GM12878 (cell line): ENCODE measurements around the gene KRTAP10-2. TPM values are rescaled to one million over a fixed set of nuclear protein-coding genes. Genes with fewer than 3 reads are reported as not detected.

Experiments
- ATAC-seq: fragments of 200-7000 bp; cut with Tn5 transposase; 3 replicates; pipeline ENCODE4 v1.9.1; 2020; ENCODE audit warnings: mild to moderate bottlenecking, moderate library complexity
- BruUV-seq: library from RNA; stranded (reverse); fragments of 400-500 nt; replicated peaks from 2 replicates; lab custom pipeline; 2021; lab: Mats Ljungman, UMichigan
- CTCF ChIA-PET: fragments of 300-600 bp; sonication (Branson Sonifier 250); formaldehyde crosslinking; extraction: SDS; loops from one replicate; lab custom pipeline; 2021; ENCODE audit warnings: inconsistent platforms; lab: Yijun Ruan, JAX
- POLR2A ChIA-PET: fragments of 350-600 bp; formaldehyde crosslinking; extraction: SDS; loops from one replicate; lab custom pipeline; 2021; ENCODE audit warnings: inconsistent platforms; lab: Charles Lee
- RAD21 ChIA-PET: fragments of 300-600 bp; sonication (Branson Sonifier 250); formaldehyde crosslinking; loops from one replicate; lab custom pipeline; 2023; ENCODE audit warnings: antibody characterized with exemption; ENCODE audit not compliant: unreplicated experiment; lab: Charles Lee
- SMC1A ChIA-PET: fragments of 300-600 bp; sonication (Branson Sonifier 250); formaldehyde crosslinking; loops from one replicate; lab custom pipeline; 2023; ENCODE audit not compliant: unreplicated experiment, uncharacterized antibody; lab: Charles Lee
- DNase-seq: peaks from one replicate; pipeline ENCODE4 v3.0.0-alpha.2; 2011; ENCODE audit warnings: low read depth, low spot score
- FAIRE-seq: peaks from 3 replicates; lab custom pipeline; 2011; peaks lifted over from hg19 to GRCh38; lab: Jason Lieb, UNC
- H2AFZ ChIP-seq: 2 replicates; pipeline ENCODE4 v1.6.0; 2011; ENCODE audit warnings: low read depth, low read length, control low read depth; ENCODE audit not compliant: control insufficient read depth
- H3K27ac ChIP-seq: 2 replicates; pipeline ENCODE4 v1.5.1; 2011; ENCODE audit warnings: control low read depth; ENCODE audit not compliant: control insufficient read depth, insufficient read depth
- H3K27me3 ChIP-seq, 2 experiments: replicated peaks in 1 of 2; 2 replicates each; pipeline versions ENCODE4 v1.6.0 to v1.6.1; 2011; ENCODE audit warnings: low read length in 1 of 2; ENCODE audit not compliant: control insufficient read depth in 2 of 2, insufficient read depth in 2 of 2
- H3K36me3 ChIP-seq, 2 experiments: 2 replicates each; pipeline ENCODE4 v1.5.1; 2011; ENCODE audit warnings: low read length in 1 of 2; ENCODE audit not compliant: control insufficient read depth in 2 of 2, insufficient read depth in 2 of 2
- H3K4me1 ChIP-seq: 2 replicates; pipeline ENCODE4 v1.6.1; 2011; ENCODE audit warnings: mild to moderate bottlenecking, low read length, moderate library complexity, mixed read lengths; ENCODE audit not compliant: control insufficient read depth, insufficient read depth
- H3K4me2 ChIP-seq: 2 replicates; pipeline ENCODE4 v1.6.0; 2011; ENCODE audit warnings: control low read depth; ENCODE audit not compliant: control insufficient read depth, insufficient read depth
- H3K4me3 ChIP-seq: fragments of 200-600 bp; sonication (generic); 2 replicates; pipeline ENCODE4 v1.5.1; 2016
- H3K79me2 ChIP-seq: 2 replicates; pipeline ENCODE4 v1.6.0; 2011; ENCODE audit warnings: low read length; ENCODE audit not compliant: control insufficient read depth, insufficient read depth
- H3K9ac ChIP-seq: 2 replicates; pipeline ENCODE4 v1.8.0; 2011; ENCODE audit warnings: low read length, control low read depth, mixed read lengths; ENCODE audit not compliant: control insufficient read depth, insufficient read depth
- H3K9me3 ChIP-seq: replicated peaks from 3 replicates; pipeline ENCODE4 v1.5.1; 2011; ENCODE audit warnings: mild to moderate bottlenecking, low read length; ENCODE audit not compliant: control insufficient read depth, insufficient read depth
- H4K20me1 ChIP-seq: 2 replicates; pipeline ENCODE4 v1.6.0; 2011; ENCODE audit not compliant: control insufficient read depth, insufficient read depth
- CREM ChIP-seq: IDR thresholded peaks from 2 replicates; pipeline ENCODE4 v1.6.1; 2014; ENCODE audit warnings: antibody characterized with exemption, low read depth
- CTCF ChIP-seq, 3 experiments: IDR thresholded peaks in 2 of 3; conservative IDR thresholded peaks in 1 of 3; 2 replicates each; pipeline ENCODE4 v1.5.1; 2011; ENCODE audit warnings: low read depth in 3 of 3, low read length in 3 of 3, mild to moderate bottlenecking in 3 of 3, control low read depth in 2 of 3, moderate library complexity in 2 of 3, inconsistent platforms in 1 of 3, mixed read lengths in 1 of 3; ENCODE audit not compliant: control insufficient read depth in 2 of 3, insufficient read depth in 1 of 3; ENCODE audit errors: extremely low read depth in 1 of 3
- E4F1 ChIP-seq: fragments of 450-650 bp; IDR thresholded peaks from 2 replicates; pipeline ENCODE4 v1.6.1; 2018; ENCODE audit warnings: borderline replicate concordance, mild to moderate bottlenecking; ENCODE audit not compliant: partially characterized antibody
- ELK1 ChIP-seq: IDR thresholded peaks from 2 replicates; pipeline ENCODE4 v1.6.1; 2012; ENCODE audit warnings: low read depth, low read length, improper control_type of control experiment
- HDAC6 ChIP-seq: fragments of 200-600 bp; sonication (generic); IDR thresholded peaks from one replicate; pipeline ENCODE4 v1.8.0; 2017; ENCODE audit warnings: antibody characterized with exemption; ENCODE audit not compliant: unreplicated experiment
- IRF5 ChIP-seq: fragments of 450-650 bp; IDR thresholded peaks from 2 replicates; pipeline ENCODE4 v1.6.1; 2017; ENCODE audit warnings: borderline replicate concordance
- MAX ChIP-seq: IDR thresholded peaks from 2 replicates; pipeline ENCODE4 v1.6.1; 2012; ENCODE audit warnings: low read depth, low read length, improper control_type of control experiment
- MLLT1 ChIP-seq: fragments of 450-650 bp; IDR thresholded peaks from 2 replicates; pipeline ENCODE4 v1.6.1; 2016; ENCODE audit warnings: mild to moderate bottlenecking
- RB1 ChIP-seq: fragments of 450-650 bp; formaldehyde crosslinking; IDR thresholded peaks from 2 replicates; pipeline ENCODE4 v1.6.1; 2017; ENCODE audit warnings: mild to moderate bottlenecking, borderline replicate concordance
- SIN3A ChIP-seq: IDR thresholded peaks from 2 replicates; pipeline ENCODE4 v1.6.1; 2012; ENCODE audit warnings: low read depth, low read length, improper control_type of control experiment
- SIX5 ChIP-seq: IDR thresholded peaks from 2 replicates; pipeline ENCODE4 v1.6.1; 2011; ENCODE audit warnings: mild to moderate bottlenecking, low read depth, low read length, moderate library complexity; ENCODE audit not compliant: severe bottlenecking
- TCF7 ChIP-seq: IDR thresholded peaks from 2 replicates; pipeline ENCODE4 v1.6.1; 2014; ENCODE audit warnings: antibody characterized with exemption, borderline replicate concordance
- USF2 ChIP-seq: IDR thresholded peaks from 2 replicates; pipeline ENCODE4 v1.6.1; 2011; ENCODE audit warnings: low read depth, low read length, improper control_type of control experiment, borderline replicate concordance
- YBX1 ChIP-seq: fragments of 450-650 bp; IDR thresholded peaks from 2 replicates; pipeline ENCODE4 v1.6.1; 2016; ENCODE audit warnings: antibody characterized with exemption
- WGBS: methylation state at CpG from one replicate; pipeline ENCODE4 v1.1.6; 2016; ENCODE audit warnings: low lambda C conversion rate; ENCODE audit not compliant: insufficient replicate concordance, insufficient coverage; ENCODE audit errors: missing lambda C conversion rate; 5-methylcytosine and 5-hydroxymethylcytosine counted together
- in situ Hi-C: fragments of 300-500 bp; cut with MboI; formaldehyde crosslinking; loops from 9 replicates; pipeline ENCODE4 v1.14.3; 2018; ENCODE audit warnings: mixed read lengths
- intact Hi-C: fragments of 100-400 bp; cut with micrococcal nuclease; formaldehyde crosslinking; loops from one replicate; pipeline ENCODE4 v1.14.2; 2022; ENCODE audit not compliant: unreplicated experiment
- polyA plus RNA-seq, 11 experiments: library from polyadenylated mRNA; depleted of rRNA in 4 of 11; unstranded in 6 of 11; stranded (reverse) in 5 of 11; fragments of >200 nt; fragmentation: Nextera tagmentation in 4 of 11; fragmentation: Illumina TruSeq in 1 of 11; extraction: Ambion mirVana in 4 of 11; extraction: Trizol in 1 of 11; gene quantifications; 1 replicate in 1 of 11; 2 replicates in 10 of 11; pipeline versions ENCODE4 v1.2.1 to v1.2.3, GENCODE V29; 2011 to 2016; ENCODE audit warnings: inconsistent platforms in 2 of 11, missing spikeins in 2 of 11, low read depth in 1 of 11
- total RNA-seq, 4 experiments: library from RNA; depleted of rRNA in 3 of 4; stranded (reverse); fragments of >200 nt in 3 of 4; fragmentation: Illumina TruSeq in 1 of 4; extraction: Trizol in 1 of 4; gene quantifications; 2 replicates each; pipeline versions ENCODE4 v1.2.1 to v1.2.3, GENCODE V29; 2013 to 2021

KRTAP10-2 gene
- total and polyA plus RNA-seq, 10 of the 15 experiments (the other 5 are each of a cell fraction or from before 2014, with no cell fraction given): not detected

- Histone ChIP-seq H3K27me3 (no peaks in the 10 kb centered on the region), H2AFZ (no peak overlapping the region), H3K9ac (no peak overlapping the region), H3K79me2 (no peaks in the 10 kb centered on the region), H3K4me3 (no peak overlapping the region), H3K27ac (no peak overlapping the region), H3K36me3 (no peaks in the 10 kb centered on the region), H3K9me3 (no peaks in the 10 kb centered on the region; the same call in 2 of the 3 replicates), H4K20me1 (no peaks in the 10 kb centered on the region), H3K4me2 (no peak overlapping the region), H3K4me1 (no peaks in the 10 kb centered on the region)
- SMC1A ChIA-PET: no interaction called here
- 33% methylated on average over 18 of the region's 18 CpGs for WGBS
- RAD21 ChIA-PET: no interaction called here
- DNase-seq (no peak), ATAC-seq (no peak), FAIRE-seq (no peak)
- in situ Hi-C loops (no loop called here), intact Hi-C loops (no loop called here)
- BruUV-seq: no TSS peak
- CTCF ChIA-PET: no interaction called here
- POLR2A ChIA-PET: no interaction called here
- TF ChIP-seq ELK1 (no peak), E4F1 (no peak), RB1 (no peak), YBX1 (no peak), SIN3A (no peak), USF2 (no peak), CREM (no peak), SIX5 (no peak), MLLT1 (no peak), HDAC6 (no peak), MAX (no peak), TCF7 (no peak), CTCF (IDR thresholded peaks at IDR 0.05 in 2 of 3, conservative IDR thresholded peaks at IDR 0.05 in 1 of 3; ENCODE audit: control insufficient read depth in 2 of 3, extremely low read depth in 1 of 3, insufficient read depth in 1 of 3, low read depth in 3 of 3, low read length in 3 of 3) (no peak), IRF5 (no peak)
These were observed 23.2 kb downstream of the KRTAP10-2 start for GRCh38 chr21:44527983-44528633.
